K562 (cell line): ENCODE results near the gene CHST1. TPM values are rescaled to one million over a fixed set of nuclear protein-coding genes. Genes with fewer than 3 reads are reported as not detected.

ENCODE experiments used
- ATAC-seq: fragments of 200-7000 bp; cut with Tn5 transposase; 3 replicates; pipeline ENCODE4 v1.9.1; 2020; ENCODE audit warnings: moderate library complexity
- BruUV-seq: library from RNA; stranded (reverse); fragments of 400-500 nt; replicated peaks from 2 replicates; lab custom pipeline; 2021; lab: Mats Ljungman, UMichigan
- CTCF ChIA-PET: fragments of 300-600 bp; formaldehyde crosslinking; extraction: SDS; loops from one replicate; lab custom pipeline; 2021; ENCODE audit warnings: low intra/inter-chr PET ratio; lab: Yijun Ruan, JAX
- POLR2A ChIA-PET: fragments of 300-600, 350-650 bp; sonication (Branson Sonifier 250); formaldehyde crosslinking; extraction: SDS; loops from one replicate; lab custom pipeline; 2021; ENCODE audit warnings: antibody characterized with exemption, inconsistent platforms; lab: Yijun Ruan, JAX
- DNase-seq, 4 experiments: peaks; one replicate each; pipeline versions ENCODE4 v3.0.0 to v3.0.0-alpha.2; 2011 to 2018; ENCODE audit warnings: low spot score in 3 of 4, mixed read lengths in 3 of 4; ENCODE audit errors: extremely low read depth in 1 of 4
- FAIRE-seq: peaks from 2 replicates; lab custom pipeline; 2011; peaks lifted over from hg19 to GRCh38; lab: Jason Lieb, UNC
- H2AFZ ChIP-seq: 2 replicates; pipeline ENCODE4 v1.6.0; 2011; ENCODE audit warnings: low read depth, low read length, control low read depth, inconsistent platforms
- H3K27ac ChIP-seq: fragments of 200-600 bp; 3 replicates; pipeline ENCODE4 v1.8.0; 2011; ENCODE audit warnings: low read depth, mild to moderate bottlenecking, control low read depth, inconsistent platforms, low read length, moderate library complexity, mixed read lengths; ENCODE audit errors: extremely low read depth
- H3K27me3 ChIP-seq, 2 experiments: fragments of 300-600 bp in 1 of 2; 2 replicates in 1 of 2; 3 replicates in 1 of 2; pipeline versions ENCODE4 v1.6.0 to v1.8.0; 2011; ENCODE audit warnings: inconsistent platforms in 2 of 2, low read length in 2 of 2, mild to moderate bottlenecking in 1 of 2, mixed read lengths in 1 of 2, moderate library complexity in 1 of 2; ENCODE audit not compliant: control insufficient read depth in 2 of 2, insufficient read depth in 2 of 2
- H3K36me3 ChIP-seq: fragments of 300-600 bp; 3 replicates; pipeline ENCODE4 v1.8.0; 2011; ENCODE audit warnings: mild to moderate bottlenecking, low read length, inconsistent platforms; ENCODE audit not compliant: control insufficient read depth, insufficient read depth
- H3K4me1 ChIP-seq, 2 experiments: fragments of 200-600 bp in 1 of 2; replicated peaks in 1 of 2; 2 replicates in 1 of 2; 3 replicates in 1 of 2; pipeline versions ENCODE4 v1.5.1 to v1.8.0; 2011; ENCODE audit warnings: inconsistent platforms in 2 of 2, low read length in 2 of 2, mild to moderate bottlenecking in 1 of 2, mixed read lengths in 1 of 2, moderate library complexity in 1 of 2; ENCODE audit not compliant: control insufficient read depth in 2 of 2, insufficient read depth in 2 of 2
- H3K4me2 ChIP-seq: 2 replicates; pipeline ENCODE4 v1.6.1; 2011; ENCODE audit warnings: low read length, control low read depth, inconsistent platforms, mixed read lengths; ENCODE audit not compliant: insufficient read depth
- H3K4me3 ChIP-seq: fragments of 200-600 bp; sonication (generic), shearing (Covaris generic); 2 replicates; pipeline ENCODE4 v1.5.1; 2016; ENCODE audit warnings: control low read depth, inconsistent platforms
- H3K79me2 ChIP-seq: fragments of 200-600 bp; 3 replicates; pipeline ENCODE4 v1.8.0; 2011; ENCODE audit warnings: low read length, inconsistent platforms; ENCODE audit not compliant: control insufficient read depth, insufficient read depth
- H3K9ac ChIP-seq, 2 experiments: 2 replicates each; pipeline versions ENCODE4 v1.6.0 to v1.6.1; 2011; ENCODE audit warnings: low read depth in 2 of 2, low read length in 2 of 2, control low read depth in 1 of 2, inconsistent platforms in 1 of 2, mild to moderate bottlenecking in 1 of 2, mixed read lengths in 1 of 2; ENCODE audit not compliant: insufficient read depth in 1 of 2
- H3K9me1 ChIP-seq: one replicate; pipeline ENCODE4 v1.6.0; 2011; ENCODE audit warnings: inconsistent platforms, mild to moderate bottlenecking, low read length, moderate library complexity; ENCODE audit not compliant: control insufficient read depth, insufficient read depth
- H3K9me3 ChIP-seq: replicated peaks from 2 replicates; pipeline ENCODE4 v1.5.1; 2011; ENCODE audit warnings: low read depth, low read length, inconsistent platforms; ENCODE audit not compliant: control insufficient read depth, insufficient read depth
- H4K20me1 ChIP-seq: replicated peaks from 2 replicates; pipeline ENCODE4 v1.6.1; 2011; ENCODE audit warnings: low read length, inconsistent platforms, mixed read lengths; ENCODE audit not compliant: control insufficient read depth, insufficient read depth
- ARID1B ChIP-seq: fragments of 450-650 bp; IDR thresholded peaks from 2 replicates; pipeline ENCODE4 v1.6.1; 2016; ENCODE audit warnings: antibody characterized with exemption, mild to moderate bottlenecking, inconsistent platforms
- CBX3 ChIP-seq, 2 experiments: IDR thresholded peaks; 1 replicate in 1 of 2; 2 replicates in 1 of 2; pipeline ENCODE4 v1.6.1; 2012; ENCODE audit warnings: inconsistent platforms in 2 of 2, low read length in 2 of 2, borderline replicate concordance in 1 of 2, control low read depth in 1 of 2
- DMBX1 ChIP-seq: fragments of 250-450 bp; sonication (Bioruptor Pico); IDR thresholded peaks from 2 replicates; pipeline ENCODE4 v1.8.0; 2022; ENCODE audit warnings: inconsistent platforms, mild to moderate bottlenecking, moderate library complexity, borderline replicate concordance
- HLTF ChIP-seq: fragments of 450-650 bp; IDR thresholded peaks from 2 replicates; pipeline ENCODE4 v1.6.1; 2016
- NCOA6 ChIP-seq: fragments of 450-650 bp; IDR thresholded peaks from 2 replicates; pipeline ENCODE4 v1.6.1; 2017; ENCODE audit warnings: mild to moderate bottlenecking
- SRSF7 ChIP-seq: fragments of 200-400 bp; formaldehyde crosslinking; optimal IDR thresholded peaks from 2 replicates; pipeline ENCODE3; 2017; ENCODE audit warnings: mild to moderate bottlenecking, low read depth, low read length
- ZNF224 ChIP-seq: sonication (generic); formaldehyde crosslinking; IDR thresholded peaks from 2 replicates; pipeline ENCODE4 v1.8.0; 2022; ENCODE audit warnings: mild to moderate bottlenecking, missing genetic modification reagents
- ZNF280B ChIP-seq: fragments of 250-450 bp; sonication (Bioruptor Pico); IDR thresholded peaks from 2 replicates; pipeline ENCODE4 v1.5.1; 2021; ENCODE audit warnings: mild to moderate bottlenecking
- ZSCAN32 ChIP-seq: fragments of 450-650 bp; formaldehyde crosslinking; IDR thresholded peaks from 2 replicates; pipeline ENCODE4 v1.4.0; 2020; ENCODE audit warnings: mild to moderate bottlenecking, moderate library complexity
- WGBS: fragments of 100-300 bp; shearing (Covaris generic); methylation state at CpG from one replicate; pipeline ENCODE4 v1.1.6; 2016; ENCODE audit warnings: low coverage, mixed read lengths; ENCODE audit not compliant: insufficient coverage; ENCODE audit errors: missing lambda C conversion rate; 5-methylcytosine and 5-hydroxymethylcytosine counted together
- in situ Hi-C: fragments of 300-500 bp; cut with MboI; formaldehyde crosslinking; loops from 4 replicates; pipeline ENCODE4 v1.15.0; 2018; ENCODE audit warnings: inconsistent platforms, mixed read lengths
- intact Hi-C: fragments of 100-400 bp; cut with micrococcal nuclease; formaldehyde crosslinking; loops from 2 replicates; pipeline ENCODE4 v1.14.2; 2022
- polyA plus RNA-seq, 8 experiments: library from polyadenylated mRNA; depleted of rRNA in 4 of 8; stranded (reverse) in 5 of 8; unstranded in 3 of 8; fragments of >200 nt; fragmentation: Nextera tagmentation in 2 of 8; fragmentation: Illumina TruSeq in 1 of 8; extraction: Ambion mirVana in 2 of 8; extraction: Trizol in 1 of 8; gene quantifications; 2 replicates each; pipeline versions ENCODE4 v1.2.1 to v1.2.3, GENCODE V29; 2011 to 2014; ENCODE audit warnings: inconsistent platforms in 1 of 8, missing spikeins in 1 of 8
- total RNA-seq, 7 experiments: library from RNA; depleted of rRNA in 6 of 7; stranded (reverse); fragments of >200 nt in 6 of 7; fragmentation: Illumina TruSeq in 2 of 7; extraction: Trizol in 2 of 7; gene quantifications; 2 replicates each; pipeline versions ENCODE4 v1.2.1 to v1.2.3, GENCODE V29; 2011 to 2021; ENCODE audit warnings: low replicate concordance in 1 of 7
- TF ChIP-seq, protein P1 (sequence below), 3 experiments: fragments of 200-800 bp in 1 of 3; sonication (Bioruptor generic) in 1 of 3; sonication (generic) in 1 of 3; formaldehyde crosslinking in 1 of 3; IDR thresholded peaks; 2 replicates each; pipeline versions ENCODE4 v1.6.1 to v1.8.0; 2016 to 2022; ENCODE audit warnings: mild to moderate bottlenecking in 2 of 3, missing compliant biosample characterization in 2 of 3, missing genetic modification characterization in 2 of 3, missing genetic modification reagents in 1 of 3
- TF ChIP-seq, protein P2 (sequence below): sonication (generic); formaldehyde crosslinking; IDR thresholded peaks from 2 replicates; pipeline ENCODE4 v1.8.0; 2022; ENCODE audit warnings: missing genetic modification reagents, mild to moderate bottlenecking, moderate library complexity, borderline replicate concordance

Gene CHST1
- total and polyA plus RNA-seq, 9 of the 15 experiments (the other 6 are each of a cell fraction or from before 2014, with no cell fraction given) = 0.04 to 0.32 (median 0.18) TPM; not detected in 4

DNA sequence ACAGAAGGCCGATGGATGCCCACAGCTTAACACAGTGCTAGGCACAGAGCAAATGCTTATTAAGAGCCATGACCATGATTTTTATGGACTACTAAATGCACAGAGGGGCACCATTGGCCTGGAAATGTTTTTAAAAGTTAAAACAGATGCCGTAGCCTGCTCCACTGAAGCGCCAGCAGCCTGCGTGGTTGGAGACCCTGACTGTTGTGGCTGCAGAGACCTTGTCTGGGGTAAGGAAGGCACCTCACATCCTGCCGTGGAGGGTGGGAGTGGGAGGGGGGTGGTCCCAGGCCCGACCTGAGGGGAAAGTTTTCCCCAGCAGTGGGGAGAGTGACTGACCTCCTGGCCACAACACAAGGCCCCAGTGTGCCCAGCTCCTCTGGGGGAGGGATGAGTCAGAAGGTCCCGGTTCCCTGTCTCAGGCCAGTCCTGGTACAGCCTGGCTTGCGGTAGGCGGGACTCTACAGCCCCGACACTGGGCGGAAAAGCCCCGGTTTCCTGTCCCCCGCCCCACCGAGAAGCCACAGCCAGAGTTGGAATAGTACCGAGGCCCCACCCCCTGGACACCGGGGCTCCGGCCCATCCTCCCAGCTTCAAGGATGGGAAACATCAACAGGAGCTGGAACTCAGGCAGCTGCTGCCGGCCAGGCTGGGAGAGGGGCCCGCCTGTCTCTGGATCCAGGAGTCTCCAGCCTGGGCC lies 7.0 kb downstream of the CHST1 start (continued):
- TF ChIP-seq, protein P1, sequence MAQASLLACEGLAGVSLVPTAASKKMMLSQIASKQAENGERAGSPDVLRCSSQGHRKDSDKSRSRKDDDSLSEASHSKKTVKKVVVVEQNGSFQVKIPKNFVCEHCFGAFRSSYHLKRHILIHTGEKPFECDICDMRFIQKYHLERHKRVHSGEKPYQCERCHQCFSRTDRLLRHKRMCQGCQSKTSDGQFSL (CRISPR knock-in tag; IDR thresholded peaks at IDR 0.05) = no peak
- TF ChIP-seq, protein P1 (tag; IDR thresholded peaks at IDR 0.05) = no peak
- no peak for TF ChIP-seq HLTF
- no peak for TF ChIP-seq ZSCAN32 (CRISPR knock-in tag)
- TF ChIP-seq SRSF7 = no peak

- Histone ChIP-seq H3K4me2 (no peak overlapping the region), H3K27me3 (peaks cover 8 to 47% of the 10 kb centered on the region in 2 experiments; a peak in 4 of 5 replicates), H3K27ac (no peak overlapping the region), H3K9me1 (peaks cover 7% of the 10 kb centered on the region), H3K9me3 (no peaks in the 10 kb centered on the region), H3K9ac (no peak overlapping the region), H3K36me3 (no peaks in the 10 kb centered on the region), H3K4me1 (peaks cover 0 to 6% of the 10 kb centered on the region in 2 experiments; a peak in 2 of 5 replicates), H2AFZ (no peak overlapping the region), H4K20me1 (0 out of 2 replicates have a peak, but pooled peaks cover 6% of the 10 kb centered on the region), H3K79me2 (no peaks in the 10 kb centered on the region), H3K4me3 (no peak overlapping the region)
- no TSS peak for BruUV-seq
- 13% methylated on average over 8 of the region's 8 CpGs for WGBS
- ATAC-seq (no peak), FAIRE-seq (no peak), DNase-seq (no peak)
- intact Hi-C loops = loop anchor here (10.0 kb wide), 2 partner anchors 103 to 203 kb away; no protein-coding TSS in a partner anchor
- ChIA-PET CTCF (no interaction called here), POLR2A (interaction anchor here (0.6 to 1.9 kb wide), 3 partner anchors 16 to 44 kb away, joined by 3 to 4 read pairs (median 3); no protein-coding TSS in a partner anchor)
- in situ Hi-C loops = no loop called here
- TF ChIP-seq ARID1B = no peak
- no peak for TF ChIP-seq ZNF224 (CRISPR knock-in tag)
- no peak for TF ChIP-seq ZNF280B (CRISPR knock-in tag)
- no peak for TF ChIP-seq NCOA6
- TF ChIP-seq DMBX1 = no peak
- TF ChIP-seq, protein P2, sequence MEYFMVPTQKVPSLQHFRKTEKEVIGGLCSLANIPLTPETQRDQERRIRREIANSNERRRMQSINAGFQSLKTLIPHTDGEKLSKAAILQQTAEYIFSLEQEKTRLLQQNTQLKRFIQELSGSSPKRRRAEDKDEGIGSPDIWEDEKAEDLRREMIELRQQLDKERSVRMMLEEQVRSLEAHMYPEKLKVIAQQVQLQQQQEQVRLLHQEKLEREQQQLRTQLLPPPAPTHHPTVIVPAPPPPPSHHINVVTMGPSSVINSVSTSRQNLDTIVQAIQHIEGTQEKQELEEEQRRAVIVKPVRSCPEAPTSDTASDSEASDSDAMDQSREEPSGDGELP = no peak
- no peak for TF ChIP-seq CBX3 (IDR thresholded peaks at IDR 0.05; ENCODE audit: borderline replicate concordance in 1 of 2, low read length in 2 of 2)
Measured at GRCh38 chr11:45657496-45658260, 7.7 kb downstream of the CHST1 start.
